SU-DHL-6 (cell line): ENCODE results near the gene PDLIM5.

ENCODE experiments used
- H2AFZ ChIP-seq: fragments of 200-600 bp; sonication (generic); 2 replicates; pipeline ENCODE4 v1.6.1; 2014; ENCODE audit warnings: low read depth, mild to moderate bottlenecking, moderate library complexity, mixed read lengths, antibody characterized with exemption, low read length; ENCODE audit not compliant: severe bottlenecking
- H3F3A ChIP-seq: fragments of 200-600 bp; shearing (Covaris generic); 2 replicates; pipeline ENCODE4 v1.6.0; 2016; ENCODE audit warnings: antibody characterized with exemption, mild to moderate bottlenecking; ENCODE audit not compliant: insufficient read depth
- H3K27ac ChIP-seq: fragments of 200-600 bp; sonication (generic); 2 replicates; pipeline ENCODE4 v1.5.1; 2016; ENCODE audit warnings: low read depth, mild to moderate bottlenecking, low read length, moderate library complexity, mixed read lengths
- H3K27me3 ChIP-seq: fragments of 200-600 bp; sonication (generic), shearing (Covaris generic); 2 replicates; pipeline ENCODE4 v1.6.0; 2014; ENCODE audit warnings: mild to moderate bottlenecking, low read length
- H3K36me3 ChIP-seq: fragments of 200-600 bp; sonication (generic); 2 replicates; pipeline ENCODE4 v1.6.1; 2014; ENCODE audit warnings: mild to moderate bottlenecking, low read length, mixed read lengths
- H3K4me2 ChIP-seq: fragments of 300-600, 200-600 bp; shearing (Covaris generic), sonication (generic); 2 replicates; pipeline ENCODE4 v1.6.0; 2014; ENCODE audit warnings: low read length, low read depth, mild to moderate bottlenecking; ENCODE audit not compliant: poor library complexity, severe bottlenecking
- H3K4me3 ChIP-seq: fragments of 200-600 bp; sonication (generic); 2 replicates; pipeline ENCODE4 v1.5.1; 2014; ENCODE audit warnings: antibody characterized with exemption, low read length, mild to moderate bottlenecking, mixed read lengths; ENCODE audit not compliant: insufficient read depth, poor library complexity, severe bottlenecking
- H3K79me2 ChIP-seq: fragments of 200-600 bp; sonication (generic); 2 replicates; pipeline ENCODE4 v1.6.1; 2014; ENCODE audit warnings: mild to moderate bottlenecking, low read length, moderate library complexity; ENCODE audit not compliant: insufficient read depth
- H3K9ac ChIP-seq: fragments of 200-600 bp; sonication (generic); 2 replicates; pipeline ENCODE4 v1.7.0; 2014; ENCODE audit warnings: mild to moderate bottlenecking, low read length
- H3K9me2 ChIP-seq: fragments of 200-600 bp; sonication (generic); replicated peaks from 2 replicates; pipeline ENCODE4 v1.6.1; 2014; ENCODE audit warnings: low read length; ENCODE audit not compliant: insufficient read depth
- H3K9me3 ChIP-seq: fragments of 200-600 bp; sonication (generic); 2 replicates; pipeline ENCODE4 v1.6.1; 2014; ENCODE audit warnings: low read length, mixed read lengths; ENCODE audit not compliant: insufficient read depth
- H4K20me1 ChIP-seq: fragments of 200-600 bp; sonication (generic); 2 replicates; pipeline ENCODE4 v1.6.1; 2014; ENCODE audit warnings: low read depth, mild to moderate bottlenecking, antibody characterized with exemption, low read length, moderate library complexity, mixed read lengths
- EZH2phosphoT487 ChIP-seq: fragments of 200-600 bp; sonication (generic), shearing (Covaris generic); conservative IDR thresholded peaks from 2 replicates; pipeline ENCODE4 v1.6.1; 2018; ENCODE audit warnings: mild to moderate bottlenecking, antibody characterized with exemption, low read length, moderate library complexity, mixed read lengths
- TF ChIP-seq, protein P1 (sequence below): fragments of 200-600 bp; sonication (generic); IDR thresholded peaks from one replicate; pipeline ENCODE4 v1.5.1; 2017; ENCODE audit warnings: antibody characterized with exemption, mild to moderate bottlenecking, low read length, moderate library complexity; ENCODE audit not compliant: insufficient read depth, poor library complexity, severe bottlenecking

PDLIM5 gene

DNA sequence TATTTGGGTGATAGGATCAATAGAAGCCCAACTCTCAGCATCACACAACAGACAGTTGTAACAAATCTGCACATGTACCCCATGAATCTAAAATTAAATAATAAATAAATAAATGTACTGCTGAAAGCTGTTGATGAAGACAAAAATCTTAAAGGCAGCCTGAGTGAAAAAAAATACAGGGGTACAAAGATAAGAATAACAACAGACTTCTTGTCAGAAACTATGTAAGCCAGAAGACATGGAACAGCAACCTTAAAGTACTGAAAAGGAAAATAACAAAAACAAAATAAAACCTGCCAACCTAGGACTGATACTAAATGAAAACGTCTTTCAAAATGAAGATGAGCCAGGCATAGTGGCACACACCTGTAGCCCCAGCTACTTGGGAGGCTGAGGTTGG, 25.0 kb upstream of the PDLIM5 start:
- no peaks in the 10 kb centered on the region for H3K36me3 ChIP-seq
- H3K27ac ChIP-seq = no peak overlapping the region
- TF ChIP-seq, protein P1, sequence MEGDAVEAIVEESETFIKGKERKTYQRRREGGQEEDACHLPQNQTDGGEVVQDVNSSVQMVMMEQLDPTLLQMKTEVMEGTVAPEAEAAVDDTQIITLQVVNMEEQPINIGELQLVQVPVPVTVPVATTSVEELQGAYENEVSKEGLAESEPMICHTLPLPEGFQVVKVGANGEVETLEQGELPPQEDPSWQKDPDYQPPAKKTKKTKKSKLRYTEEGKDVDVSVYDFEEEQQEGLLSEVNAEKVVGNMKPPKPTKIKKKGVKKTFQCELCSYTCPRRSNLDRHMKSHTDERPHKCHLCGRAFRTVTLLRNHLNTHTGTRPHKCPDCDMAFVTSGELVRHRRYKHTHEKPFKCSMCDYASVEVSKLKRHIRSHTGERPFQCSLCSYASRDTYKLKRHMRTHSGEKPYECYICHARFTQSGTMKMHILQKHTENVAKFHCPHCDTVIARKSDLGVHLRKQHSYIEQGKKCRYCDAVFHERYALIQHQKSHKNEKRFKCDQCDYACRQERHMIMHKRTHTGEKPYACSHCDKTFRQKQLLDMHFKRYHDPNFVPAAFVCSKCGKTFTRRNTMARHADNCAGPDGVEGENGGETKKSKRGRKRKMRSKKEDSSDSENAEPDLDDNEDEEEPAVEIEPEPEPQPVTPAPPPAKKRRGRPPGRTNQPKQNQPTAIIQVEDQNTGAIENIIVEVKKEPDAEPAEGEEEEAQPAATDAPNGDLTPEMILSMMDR = no peak
- no peak for TF ChIP-seq EZH2phosphoT487

DNA sequence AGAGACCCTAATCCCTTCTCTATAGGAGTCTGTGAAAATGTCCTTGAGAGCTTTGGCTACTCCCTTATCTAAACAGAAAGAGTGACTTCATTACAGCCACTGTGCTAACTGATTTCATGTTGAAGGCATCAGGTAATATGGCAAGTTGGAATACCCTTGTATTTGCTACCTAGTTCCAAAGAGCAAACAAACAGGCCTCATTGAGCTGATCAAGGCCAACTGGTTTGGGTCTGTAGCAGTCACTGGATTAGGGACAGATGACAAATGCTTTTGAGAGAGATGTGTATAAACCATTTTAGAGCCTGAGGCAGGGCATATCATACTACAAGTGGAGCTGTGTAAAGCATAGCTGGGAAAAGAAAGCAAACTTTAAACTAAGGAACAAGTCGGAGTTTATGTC, 22.9 kb upstream of the PDLIM5 start:
- no peaks in the 10 kb centered on the region for H3K9me3 ChIP-seq
- H3K27ac ChIP-seq = no peak overlapping the region

More for the DNA sequence above, 25.0 kb upstream of the PDLIM5 start:
- H3K9ac ChIP-seq = no peak overlapping the region
- no peak overlapping the region for H3K4me3 ChIP-seq
- H3K4me2 ChIP-seq = no peak overlapping the region
- H4K20me1 ChIP-seq = no peaks in the 10 kb centered on the region
- H3K27me3 ChIP-seq = no peaks in the 10 kb centered on the region
- no peak overlapping the region for H2AFZ ChIP-seq
- H3K9me3 ChIP-seq = no peaks in the 10 kb centered on the region
- no peaks in the 10 kb centered on the region for H3K9me2 ChIP-seq
- H3F3A ChIP-seq = no peaks in the 10 kb centered on the region
- H3K79me2 ChIP-seq = no peaks in the 10 kb centered on the region

DNA sequence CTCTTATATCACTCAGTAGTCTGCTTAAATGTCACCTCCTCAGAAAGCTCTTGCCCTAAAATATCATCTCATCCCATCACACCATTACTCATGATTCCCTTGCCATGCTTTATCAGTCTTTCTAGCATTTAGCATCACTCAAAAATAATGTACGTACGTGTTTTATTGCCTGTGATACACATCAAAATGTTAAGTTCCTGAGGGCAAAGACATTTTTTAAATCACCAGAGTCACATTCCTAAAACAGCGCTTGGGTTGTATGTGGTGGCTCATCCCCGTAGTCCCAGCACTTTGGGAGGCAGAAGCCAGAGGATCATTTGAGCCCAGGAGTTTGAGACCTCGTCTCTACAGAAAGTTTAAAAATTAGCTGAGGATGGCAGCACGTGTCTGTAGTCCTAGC, 21.3 kb upstream of the PDLIM5 start:
- Histone ChIP-seq H4K20me1 (no peaks in the 10 kb centered on the region), H3K4me2 (no peak overlapping the region), H3K9ac (no peak overlapping the region), H3K9me2 (no peaks in the 10 kb centered on the region), H2AFZ (no peak overlapping the region), H3K36me3 (no peaks in the 10 kb centered on the region), H3K4me3 (no peak overlapping the region), H3F3A (no peaks in the 10 kb centered on the region), H3K9me3 (no peaks in the 10 kb centered on the region), H3K79me2 (no peaks in the 10 kb centered on the region), H3K27me3 (no peaks in the 10 kb centered on the region), H3K27ac (no peak overlapping the region)
- no peak for TF ChIP-seq EZH2phosphoT487
- TF ChIP-seq, protein P1 = no peak

More for the DNA sequence above, 22.9 kb upstream of the PDLIM5 start:
- Histone ChIP-seq H3K9ac (no peak overlapping the region), H3F3A (no peaks in the 10 kb centered on the region), H3K4me2 (no peak overlapping the region), H3K36me3 (no peaks in the 10 kb centered on the region), H3K4me3 (no peak overlapping the region), H4K20me1 (no peaks in the 10 kb centered on the region), H3K79me2 (no peaks in the 10 kb centered on the region), H3K27me3 (no peaks in the 10 kb centered on the region), H2AFZ (no peak overlapping the region), H3K9me2 (no peaks in the 10 kb centered on the region)
- no peak for TF ChIP-seq EZH2phosphoT487
- TF ChIP-seq, protein P1 = no peak

DNA sequence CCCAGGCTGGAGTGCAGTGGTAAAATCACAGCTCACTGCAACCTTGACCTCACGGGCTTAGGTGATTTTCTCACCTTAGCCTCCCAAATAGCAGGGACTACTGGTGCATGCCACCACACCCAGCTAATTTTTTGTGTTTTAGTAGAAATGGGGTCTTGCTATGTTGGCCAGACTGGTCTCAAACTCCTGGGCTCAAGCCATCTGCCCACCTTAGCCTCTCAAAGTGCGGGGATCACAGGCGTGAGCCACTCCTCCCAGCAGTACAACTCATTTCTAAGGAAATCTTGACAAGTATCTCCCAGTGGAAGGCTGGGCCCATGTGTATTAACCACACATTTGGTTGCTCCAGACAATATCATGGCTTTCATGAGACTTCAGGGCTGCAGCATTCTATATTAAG, 20.4 kb upstream of the PDLIM5 start:
- Histone ChIP-seq H3K27me3 (no peaks in the 10 kb centered on the region), H3K4me2 (no peak overlapping the region), H3K79me2 (no peaks in the 10 kb centered on the region), H3K9me3 (no peaks in the 10 kb centered on the region), H3K4me3 (no peak overlapping the region), H3K36me3 (no peaks in the 10 kb centered on the region), H3K27ac (no peak overlapping the region), H2AFZ (no peak overlapping the region), H3F3A (no peaks in the 10 kb centered on the region), H4K20me1 (no peaks in the 10 kb centered on the region), H3K9ac (no peak overlapping the region), H3K9me2 (no peaks in the 10 kb centered on the region)
- TF ChIP-seq, protein P1 = no peak
- TF ChIP-seq EZH2phosphoT487 = no peak
